HS-27A (cell line): ENCODE data around the gene CFAP73.
"Not testable (repeated sequence)": the region's sequence is repeated elsewhere in the genome, so short reads cannot be mapped to it uniquely, and the experiment has no call there.

Experiments used
- DNase-seq: peaks from one replicate; pipeline ENCODE4 v3.0.0-alpha.2; 2012; ENCODE audit warnings: low read depth, missing footprints

Gene CFAP73

DNA sequence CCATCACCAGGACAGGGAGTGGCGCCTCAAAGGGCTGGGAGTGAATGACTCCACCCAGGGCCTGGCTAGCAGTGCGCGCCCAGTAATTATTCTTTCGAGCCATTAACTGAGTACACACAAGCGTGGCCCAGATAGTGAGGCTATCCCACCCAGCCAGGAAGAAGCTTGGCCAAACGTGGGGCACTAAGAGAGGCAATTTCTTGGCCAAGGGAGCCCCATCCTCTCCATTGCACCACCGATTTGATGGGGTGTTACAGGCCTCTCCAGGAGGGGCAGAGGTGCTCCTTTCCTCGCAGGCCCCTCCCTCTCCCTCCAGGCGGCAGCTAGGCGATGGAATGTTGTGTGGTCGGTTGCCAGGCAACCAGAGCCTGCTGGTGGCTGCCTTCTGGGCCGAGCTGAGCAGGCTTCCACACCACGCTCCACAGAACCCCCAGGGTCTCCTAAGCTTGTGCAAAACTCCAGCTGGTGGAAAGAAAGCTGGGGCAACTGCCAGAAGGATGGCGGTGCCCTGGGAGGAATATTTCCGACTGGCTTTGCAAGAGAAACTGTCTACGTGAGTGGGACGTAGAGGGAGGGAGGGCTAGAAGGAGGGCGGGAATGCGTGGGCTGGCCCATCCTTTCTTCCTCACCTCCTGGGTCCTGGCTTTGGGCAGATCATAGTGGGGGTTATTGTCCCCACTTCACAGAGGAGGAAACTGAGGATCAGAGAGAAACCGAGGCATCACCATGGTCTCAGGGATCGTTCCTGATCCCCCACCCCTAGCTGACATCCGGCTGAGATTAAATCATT lies at the start of gene CFAP73:
TSS of gene CFAP73 (plus strand) at position 364 of the 790 bp plus-strand sequence. CDS start at position 498, 134 bp downstream.
- DNase-seq: peak; percentile 36

GRCh38 chr12:113099764-113100163 lies 49.8 kb upstream of the CFAP73 start:
- no peak for DNase-seq

DNA sequence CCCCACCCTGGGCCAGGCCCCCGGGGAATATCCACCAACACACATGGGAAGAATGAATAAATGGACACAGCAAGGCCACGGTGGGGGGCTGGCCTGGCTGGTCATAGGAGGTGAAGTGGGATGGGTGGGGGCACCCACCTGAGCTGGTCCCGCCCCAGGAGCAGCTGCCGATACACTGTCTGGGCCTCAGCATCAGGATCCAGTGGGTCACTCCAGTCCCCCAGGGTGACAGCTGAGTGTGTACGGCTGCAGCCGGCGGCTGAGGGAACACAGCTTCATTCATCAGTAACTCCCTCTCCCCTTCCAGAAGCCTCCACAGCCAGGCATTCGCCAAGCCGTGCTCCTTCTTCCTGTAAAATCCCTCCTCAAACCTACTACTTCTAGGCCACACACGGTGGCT lies 47.8 kb upstream of the CFAP73 start:
- DNase-seq: no peak

GRCh38 chr12:113102811-113103210 lies 46.7 kb upstream of the CFAP73 start:
- DNase-seq: no peak

DNA sequence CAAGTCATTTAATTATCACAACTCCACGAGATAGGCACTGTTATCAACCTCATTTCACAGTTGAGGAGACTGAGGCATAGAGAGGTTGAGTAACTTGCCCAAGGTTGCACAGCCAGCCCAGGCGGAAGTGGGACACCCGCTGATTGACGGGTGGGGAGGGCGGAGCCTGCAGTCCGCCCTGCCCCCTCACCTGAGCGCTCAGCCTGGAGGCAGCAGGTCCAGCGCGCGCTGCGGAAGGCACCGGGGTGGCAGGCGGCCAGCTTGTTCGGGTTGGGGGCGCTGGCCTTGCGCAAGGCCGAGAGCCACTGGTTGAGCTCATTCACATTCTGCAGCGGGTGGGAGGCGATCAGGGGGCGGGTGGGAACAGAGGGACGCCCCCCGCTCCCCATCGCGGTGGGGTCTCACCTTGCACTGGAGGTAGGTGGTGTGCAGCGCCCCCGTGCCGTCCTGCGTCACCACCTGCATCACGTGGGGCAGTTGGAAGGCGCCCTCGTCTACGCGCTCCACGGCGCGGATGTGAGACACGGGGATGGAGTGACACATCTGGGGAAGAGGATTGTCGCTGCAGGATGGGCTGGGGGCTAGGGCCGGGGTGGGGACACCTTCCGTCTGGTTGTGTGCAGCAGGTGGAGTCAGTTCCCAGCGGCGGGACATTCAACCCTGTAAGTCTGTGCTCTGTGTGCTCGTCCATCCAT lies 45.6 kb upstream of the CFAP73 start:
- no peak for DNase-seq

GRCh38 chr12:113104953-113105510 lies 44.5 kb upstream of the CFAP73 start:
- DNase-seq: no peak

- no peak for DNase-seq
These were observed 43.8 kb upstream of the CFAP73 start for GRCh38 chr12:113105606-113106271.

GRCh38 chr12:113106361-113106760 lies 43.2 kb upstream of the CFAP73 start:
- no peak for DNase-seq

DNA sequence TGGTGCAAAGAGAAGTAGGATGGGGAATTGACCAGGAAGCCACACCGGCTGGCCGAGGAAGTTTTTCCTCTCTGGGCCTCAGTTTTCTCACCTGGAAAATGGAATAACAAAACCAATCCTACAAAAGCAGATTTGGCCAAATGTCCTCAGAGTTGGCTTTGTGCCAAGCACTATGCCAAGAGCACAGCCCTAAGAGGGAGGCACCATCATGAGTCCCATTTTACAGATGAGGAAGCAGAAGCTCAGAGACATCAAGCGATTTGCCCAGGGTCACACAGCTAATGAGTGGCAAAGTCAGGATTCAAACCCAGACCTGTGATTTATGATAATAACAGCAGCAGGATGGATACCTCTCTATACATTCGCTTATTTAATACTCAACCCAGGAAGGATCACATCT lies 41.2 kb upstream of the CFAP73 start:
- no peak for DNase-seq

DNA sequence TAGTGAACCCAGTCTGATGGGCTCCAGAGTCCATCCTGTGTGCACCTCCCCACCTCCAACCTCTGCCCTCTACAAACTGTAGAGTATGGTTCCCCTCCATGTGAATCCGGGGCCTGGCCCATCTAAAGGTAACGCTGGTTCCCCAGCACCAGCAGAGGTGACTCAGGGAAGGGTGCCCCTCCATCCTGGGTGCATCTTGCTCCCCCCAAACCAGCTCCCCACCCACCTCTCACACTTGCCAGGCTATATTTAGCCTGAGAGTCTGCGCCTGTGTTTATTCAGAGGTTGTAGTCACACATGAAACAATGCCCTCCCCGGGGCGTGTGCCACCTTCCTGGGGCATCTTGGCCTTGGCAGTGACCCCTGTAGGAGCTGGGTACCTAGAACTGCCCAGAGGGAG lies 40.2 kb upstream of the CFAP73 start:
- no peak for DNase-seq

- DNase-seq: no peak
These were observed 39.5 kb upstream of the CFAP73 start for GRCh38 chr12:113109872-113110599.

DNA sequence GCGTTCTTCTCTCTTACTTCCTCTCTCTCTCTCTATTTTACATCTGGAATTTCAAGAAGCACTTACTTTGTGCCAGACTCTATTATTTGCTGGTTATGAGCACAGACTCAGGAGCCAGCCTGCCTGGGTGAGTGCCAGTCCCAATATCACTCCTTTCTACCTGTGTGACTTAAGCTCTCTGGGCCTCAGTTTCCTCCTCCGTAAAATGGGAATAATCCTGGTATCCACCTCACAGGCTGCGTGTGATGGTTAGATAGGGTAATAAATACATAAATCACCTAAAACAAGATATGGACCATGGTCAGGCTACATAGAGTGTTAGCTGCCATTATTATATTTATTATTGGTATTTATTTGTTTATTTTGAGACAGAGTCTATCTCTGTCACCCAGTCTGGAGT lies 38.3 kb upstream of the CFAP73 start:
- DNase-seq: no peak

GRCh38 chr12:113112043-113112899 lies 37.3 kb upstream of the CFAP73 start:
- DNase-seq: no peak

GRCh38 chr12:113113397-113113796 lies 36.1 kb upstream of the CFAP73 start:
- no peak for DNase-seq

DNA sequence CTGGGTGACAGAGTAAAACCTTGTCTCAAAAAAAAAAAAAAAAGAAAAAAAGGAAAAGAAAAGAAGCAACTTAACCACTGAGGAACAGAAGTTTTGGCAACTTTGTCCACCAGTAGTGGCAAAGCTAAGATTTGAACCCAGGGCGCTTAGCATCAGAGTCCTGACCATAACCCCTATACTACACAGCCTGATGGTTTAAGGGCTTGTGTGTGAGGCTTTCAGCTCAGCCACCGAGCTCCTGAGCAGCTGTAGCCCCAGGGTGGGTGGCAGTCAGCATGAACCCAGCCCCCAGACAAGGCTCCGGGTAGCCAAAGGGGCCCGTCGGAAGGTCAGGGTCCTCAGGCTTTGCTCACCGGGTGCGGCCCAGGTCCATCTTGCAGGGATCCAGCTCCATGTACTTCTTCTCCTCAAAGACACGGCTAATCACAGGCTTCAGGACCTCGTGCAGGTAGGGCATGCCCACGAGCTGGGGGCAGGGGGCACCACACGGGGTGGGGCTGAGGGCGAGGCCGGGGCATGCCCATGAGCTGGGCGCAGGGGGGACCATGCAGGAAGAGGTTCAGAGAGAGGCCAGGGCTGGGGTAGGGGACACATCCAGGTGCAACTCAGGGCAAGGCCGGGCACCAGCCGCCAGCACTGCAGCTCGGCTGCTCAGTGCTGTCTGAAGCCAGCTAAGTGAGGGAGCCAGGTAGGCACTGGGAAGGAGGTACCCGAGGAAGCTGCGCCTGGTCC lies 34.9 kb upstream of the CFAP73 start:
- no peak for DNase-seq

- no peak for DNase-seq
These were observed 33.9 kb upstream of the CFAP73 start for GRCh38 chr12:113115455-113116126.

DNA sequence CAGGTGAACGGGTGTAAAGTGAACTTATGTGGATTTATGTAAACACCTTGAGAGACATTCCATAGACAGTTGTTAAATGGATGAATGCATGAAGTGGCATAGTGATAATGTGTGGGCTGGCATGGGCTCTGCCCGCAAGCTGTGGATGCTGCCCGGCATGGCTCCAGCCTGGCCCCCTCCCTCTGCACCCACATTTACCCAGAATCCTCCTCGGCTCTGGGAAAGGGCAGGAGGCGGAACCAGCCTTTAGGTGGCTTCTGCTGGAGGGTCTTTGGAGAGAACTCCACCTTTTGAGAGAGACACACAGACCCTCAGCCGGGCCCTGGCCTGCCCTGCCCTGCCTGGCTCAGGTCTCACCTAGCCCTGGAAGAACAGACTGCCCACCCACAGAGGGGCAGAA lies 32.6 kb upstream of the CFAP73 start:
- DNase-seq: no peak

DNA sequence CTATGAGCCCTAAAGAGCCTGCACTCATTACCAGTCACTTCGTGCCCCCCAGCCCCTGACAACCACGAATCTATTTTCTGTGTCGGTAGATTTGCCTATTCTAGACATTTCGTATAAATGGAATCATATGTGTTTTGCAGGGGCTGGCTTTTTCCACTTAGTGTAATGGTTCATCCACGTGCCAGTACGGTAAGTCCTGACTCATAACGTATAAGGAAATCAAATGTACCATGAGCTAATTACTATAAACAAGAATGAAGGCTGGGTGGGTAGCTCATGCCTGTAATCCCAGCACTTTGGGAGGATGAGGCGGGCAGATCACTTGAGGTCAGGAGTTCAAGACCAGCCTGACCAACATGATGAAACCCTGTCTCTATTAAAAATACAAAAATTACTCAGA lies 31.8 kb upstream of the CFAP73 start:
- DNase-seq: not testable (repeated sequence)

DNA sequence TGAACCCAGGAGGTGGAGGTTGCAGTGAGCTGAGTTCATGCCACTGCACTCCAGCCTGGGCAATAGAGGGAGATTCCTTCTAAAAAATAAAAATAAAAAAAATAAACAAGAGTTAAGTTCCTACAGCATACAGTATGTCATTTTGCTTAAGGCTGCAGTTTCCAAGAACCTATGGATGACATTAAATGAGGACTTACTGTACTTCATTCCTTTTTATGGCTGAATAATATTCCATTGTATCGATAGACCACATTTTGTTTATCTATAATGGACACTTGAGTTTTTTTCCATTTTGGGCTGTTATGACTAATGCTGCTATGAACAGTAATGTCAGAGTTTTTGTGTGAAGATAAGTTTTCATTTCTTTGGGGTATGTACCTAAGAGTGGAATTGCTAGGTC lies 31.4 kb upstream of the CFAP73 start:
- no peak for DNase-seq
